C1 segment of cervical spinal cord (tissue), 14 donors: ENCODE results near the gene JAK3.
"Not testable (repeated sequence)": the region's sequence is repeated elsewhere in the genome, so short reads cannot be mapped to it uniquely, and the experiment has no call there.

Experiments used
- DNase-seq, 14 donors: peaks; one replicate each; lab custom pipeline; 2025; lab: John Stamatoyannopoulos, UW

The JAK3 gene

DNA sequence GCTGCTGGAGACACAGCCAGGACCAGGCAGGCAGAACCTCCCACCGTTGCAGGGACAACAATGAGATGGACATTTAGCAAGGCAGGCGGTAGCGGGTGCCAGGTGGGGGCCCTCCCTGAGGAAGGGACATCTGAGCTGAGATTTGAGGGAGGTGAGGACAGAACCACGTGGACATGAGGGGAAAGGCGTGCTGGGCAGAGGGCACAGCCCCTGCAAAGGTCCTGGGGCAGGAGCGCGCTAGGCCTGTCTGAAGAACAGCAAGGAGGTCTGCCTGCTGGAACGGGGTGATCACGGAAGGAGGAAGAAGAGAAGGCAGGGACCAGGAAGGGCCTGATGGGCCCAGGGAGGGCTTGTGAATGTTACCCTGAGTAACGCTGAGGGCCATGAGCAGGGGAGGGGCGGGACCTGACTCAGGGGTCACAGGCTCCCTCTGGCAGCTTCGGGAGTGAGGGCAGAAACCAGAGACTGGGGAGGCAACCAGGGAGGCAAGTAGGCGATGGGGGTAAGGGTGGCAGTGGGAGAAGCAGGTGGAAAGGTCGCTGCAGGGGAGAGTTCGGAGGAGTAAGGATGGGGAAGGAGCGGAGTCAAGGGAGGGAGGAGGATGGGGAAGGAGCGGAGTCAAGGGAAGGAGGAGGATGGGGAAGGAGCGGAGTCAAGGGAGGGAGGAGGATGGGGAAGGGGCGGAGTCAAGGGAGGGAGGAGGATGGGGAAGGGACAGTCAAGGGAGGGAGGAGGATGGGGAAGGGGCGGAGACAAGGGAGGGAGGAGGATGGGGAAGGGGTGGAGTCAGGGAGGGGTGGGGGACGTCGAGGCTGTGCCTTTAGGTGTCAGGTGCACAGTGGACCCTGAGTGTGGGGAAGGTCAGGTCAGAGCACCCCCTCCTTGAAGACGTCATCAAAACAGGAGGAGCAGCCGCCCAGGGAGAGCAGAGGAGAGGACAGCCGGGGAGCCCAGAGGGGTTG, 68.5 kb downstream of the JAK3 start:
- peak in 8 of 14 donors; percentile 8 to 33 (median 22) for DNase-seq

- peak in 1 of 14 donors; percentile 16 for DNase-seq
Observed at GRCh38 chr19:17778251-17778967, 69.4 kb downstream of the JAK3 start.

- not testable (repeated sequence) for DNase-seq
Observed at GRCh38 chr19:17777840-17778239, 69.9 kb downstream of the JAK3 start.

- no peak for DNase-seq
Observed at GRCh38 chr19:17775991-17776803, 71.6 kb downstream of the JAK3 start.

GRCh38 chr19:17775245-17775927, 72.4 kb downstream of the JAK3 start:
- DNase-seq = peak in 2 of 14 donors; percentile 2 to 4
